BLaER1 (cell line): ENCODE measurements around the gene POLN.

Source experiments
- H3K27ac ChIP-seq: shearing (Covaris generic); formaldehyde crosslinking; 2 replicates; pipeline ENCODE4 v1.8.1; 2022
- H3K27me3 ChIP-seq: shearing (Covaris generic); formaldehyde crosslinking; 2 replicates; pipeline ENCODE4 v1.8.1; 2022
- H3K36me3 ChIP-seq: shearing (Covaris generic); formaldehyde crosslinking; 2 replicates; pipeline ENCODE4 v1.8.1; 2022
- H3K4me1 ChIP-seq: shearing (Covaris generic); formaldehyde crosslinking; 2 replicates; pipeline ENCODE4 v1.8.1; 2022
- H3K4me2 ChIP-seq: shearing (Covaris generic); formaldehyde crosslinking; 2 replicates; pipeline ENCODE4 v1.8.1; 2022
- H3K4me3 ChIP-seq: shearing (Covaris generic); formaldehyde crosslinking; 2 replicates; pipeline ENCODE4 v1.8.1; 2022
- H3K9ac ChIP-seq: shearing (Covaris generic); formaldehyde crosslinking; 2 replicates; pipeline ENCODE4 v1.8.1; 2022
- H3K9me3 ChIP-seq: shearing (Covaris generic); formaldehyde crosslinking; 2 replicates; pipeline ENCODE4 v1.8.1; 2022
- H4K20me1 ChIP-seq: shearing (Covaris generic); formaldehyde crosslinking; 2 replicates; pipeline ENCODE4 v1.8.1; 2022
- Cebpa-rat ChIP-seq: shearing (Covaris generic); IDR thresholded peaks from 2 replicates; pipeline ENCODE4 v1.8.1; 2022

Gene POLN

GRCh38 chr4:2253160-2254084 is 11.5 kb upstream of the POLN start:
- H3K4me3 ChIP-seq: no peak overlapping the region
- no peak overlapping the region for H3K9ac ChIP-seq
- no peak overlapping the region for H3K4me2 ChIP-seq
- H3K27ac ChIP-seq: 0 out of 2 replicates have a peak overlapping the region, but pooled peaks have one; percentile 18
- peaks cover 96% of the 10 kb centered on the region for H4K20me1 ChIP-seq
- TF ChIP-seq Cebpa-rat: no peak
- no peaks in the 10 kb centered on the region for H3K9me3 ChIP-seq
- no peaks in the 10 kb centered on the region for H3K27me3 ChIP-seq
- peaks cover 28% of the 10 kb centered on the region for H3K4me1 ChIP-seq
- H3K36me3 ChIP-seq: peaks cover 85% of the 10 kb centered on the region

- no peak overlapping the region for H3K4me3 ChIP-seq
- peaks cover 20% of the 10 kb centered on the region for H3K4me1 ChIP-seq
- H3K9ac ChIP-seq: no peak overlapping the region
- no peaks in the 10 kb centered on the region for H3K27me3 ChIP-seq
- H3K36me3 ChIP-seq: peaks cover 84% of the 10 kb centered on the region
- no peak for TF ChIP-seq Cebpa-rat
- peaks cover 91% of the 10 kb centered on the region for H4K20me1 ChIP-seq
- H3K9me3 ChIP-seq: no peaks in the 10 kb centered on the region
- H3K27ac ChIP-seq: no peak overlapping the region
- H3K4me2 ChIP-seq: no peak overlapping the region
Measured at GRCh38 chr4:2252530-2253091, 10.7 kb upstream of the POLN start.

- Histone ChIP-seq H4K20me1 (peaks cover 91% of the 10 kb centered on the region), H3K4me2 (no peak overlapping the region), H3K27ac (no peak overlapping the region), H3K4me1 (peaks cover 13% of the 10 kb centered on the region), H3K9ac (no peak overlapping the region), H3K4me3 (no peak overlapping the region), H3K9me3 (no peaks in the 10 kb centered on the region), H3K27me3 (no peaks in the 10 kb centered on the region), H3K36me3 (peaks cover 87% of the 10 kb centered on the region)
- TF ChIP-seq Cebpa-rat: no peak
Measured at GRCh38 chr4:2251795-2252529, 10.0 kb upstream of the POLN start.

- Histone ChIP-seq H3K36me3 (peaks cover 89% of the 10 kb centered on the region), H3K27me3 (no peaks in the 10 kb centered on the region), H3K27ac (no peak overlapping the region), H3K9ac (no peak overlapping the region), H4K20me1 (peaks cover 87% of the 10 kb centered on the region), H3K4me3 (no peak overlapping the region), H3K9me3 (no peaks in the 10 kb centered on the region), H3K4me1 (peaks cover 9% of the 10 kb centered on the region), H3K4me2 (no peak overlapping the region)
- TF ChIP-seq Cebpa-rat: no peak
Measured at GRCh38 chr4:2251073-2251794, 9.3 kb upstream of the POLN start.

- Histone ChIP-seq H3K36me3 (peaks cover 82% of the 10 kb centered on the region), H3K4me2 (no peak overlapping the region), H3K9ac (no peak overlapping the region), H3K27me3 (no peaks in the 10 kb centered on the region), H3K9me3 (no peaks in the 10 kb centered on the region), H3K27ac (no peak overlapping the region), H3K4me3 (no peak overlapping the region), H4K20me1 (peaks cover 80% of the 10 kb centered on the region), H3K4me1 (peaks cover 10% of the 10 kb centered on the region)
- no peak for TF ChIP-seq Cebpa-rat
Measured at GRCh38 chr4:2250357-2251072, 8.6 kb upstream of the POLN start.

- Histone ChIP-seq H4K20me1 (peaks cover 72% of the 10 kb centered on the region), H3K9me3 (no peaks in the 10 kb centered on the region), H3K27me3 (no peaks in the 10 kb centered on the region), H3K36me3 (peaks cover 75% of the 10 kb centered on the region), H3K9ac (no peak overlapping the region), H3K4me3 (no peak overlapping the region), H3K27ac (no peak overlapping the region), H3K4me1 (peaks cover 18% of the 10 kb centered on the region), H3K4me2 (no peak overlapping the region)
- no peak for TF ChIP-seq Cebpa-rat
Measured at GRCh38 chr4:2249526-2250356, 7.8 kb upstream of the POLN start.

GRCh38 chr4:2248821-2249261 is 6.9 kb upstream of the POLN start:
- H3K4me2 ChIP-seq: no peak overlapping the region
- H3K36me3 ChIP-seq: peaks cover 67% of the 10 kb centered on the region
- no peak for TF ChIP-seq Cebpa-rat
- H3K4me3 ChIP-seq: no peak overlapping the region
- H4K20me1 ChIP-seq: peaks cover 63% of the 10 kb centered on the region
- no peaks in the 10 kb centered on the region for H3K9me3 ChIP-seq
- H3K27me3 ChIP-seq: no peaks in the 10 kb centered on the region
- H3K27ac ChIP-seq: peak overlapping the region; percentile 13; the same call in 1 of the 2 replicates
- peaks cover 27% of the 10 kb centered on the region for H3K4me1 ChIP-seq
- no peak overlapping the region for H3K9ac ChIP-seq

- no peak overlapping the region for H3K4me2 ChIP-seq
- H3K9ac ChIP-seq: no peak overlapping the region
- H3K4me1 ChIP-seq: peaks cover 33% of the 10 kb centered on the region
- no peaks in the 10 kb centered on the region for H3K9me3 ChIP-seq
- TF ChIP-seq Cebpa-rat: no peak
- no peak overlapping the region for H3K27ac ChIP-seq
- H3K4me3 ChIP-seq: no peak overlapping the region
- peaks cover 57% of the 10 kb centered on the region for H4K20me1 ChIP-seq
- no peaks in the 10 kb centered on the region for H3K27me3 ChIP-seq
- H3K36me3 ChIP-seq: peaks cover 61% of the 10 kb centered on the region
Measured at GRCh38 chr4:2248044-2248780, 6.3 kb upstream of the POLN start.
